ENCODE data around the gene FAM221B.

Gene FAM221B

DNA sequence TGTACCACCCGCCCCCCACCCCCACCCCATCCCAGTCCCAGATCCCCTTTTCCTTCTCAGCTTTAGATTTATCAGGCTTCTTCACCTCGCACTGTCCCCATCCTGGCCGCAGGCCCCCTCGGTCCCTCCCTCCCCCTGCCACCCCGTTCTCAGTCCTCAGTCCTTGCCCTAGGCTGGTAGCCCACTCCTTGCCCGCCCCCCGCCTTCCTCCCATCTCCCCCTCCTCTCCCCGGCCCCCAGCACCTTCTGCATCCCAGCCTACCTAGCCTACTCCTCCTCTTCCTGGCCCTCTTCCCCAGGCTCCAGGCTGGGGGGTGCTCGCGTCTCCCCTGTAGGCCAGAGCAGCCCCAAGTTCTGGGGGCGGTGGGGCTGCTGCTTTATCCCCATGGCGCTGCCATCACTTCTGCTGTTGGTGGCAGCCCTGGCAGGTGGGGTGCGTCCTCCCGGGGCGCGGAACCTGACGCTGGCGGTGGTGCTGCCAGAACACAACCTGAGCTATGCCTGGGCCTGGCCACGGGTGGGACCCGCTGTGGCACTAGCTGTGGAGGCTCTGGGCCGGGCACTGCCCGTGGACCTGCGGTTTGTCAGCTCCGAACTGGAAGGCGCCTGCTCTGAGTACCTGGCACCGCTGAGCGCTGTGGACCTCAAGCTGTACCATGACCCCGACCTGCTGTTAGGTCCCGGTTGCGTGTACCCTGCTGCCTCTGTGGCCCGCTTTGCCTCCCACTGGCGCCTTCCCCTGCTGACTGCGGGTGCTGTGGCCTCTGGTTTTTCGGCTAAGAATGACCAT lies 36.3 kb downstream of the FAM221B start:
- DNase-seq (ENCODE audit: low read depth, low spot score), result no peak

DNA sequence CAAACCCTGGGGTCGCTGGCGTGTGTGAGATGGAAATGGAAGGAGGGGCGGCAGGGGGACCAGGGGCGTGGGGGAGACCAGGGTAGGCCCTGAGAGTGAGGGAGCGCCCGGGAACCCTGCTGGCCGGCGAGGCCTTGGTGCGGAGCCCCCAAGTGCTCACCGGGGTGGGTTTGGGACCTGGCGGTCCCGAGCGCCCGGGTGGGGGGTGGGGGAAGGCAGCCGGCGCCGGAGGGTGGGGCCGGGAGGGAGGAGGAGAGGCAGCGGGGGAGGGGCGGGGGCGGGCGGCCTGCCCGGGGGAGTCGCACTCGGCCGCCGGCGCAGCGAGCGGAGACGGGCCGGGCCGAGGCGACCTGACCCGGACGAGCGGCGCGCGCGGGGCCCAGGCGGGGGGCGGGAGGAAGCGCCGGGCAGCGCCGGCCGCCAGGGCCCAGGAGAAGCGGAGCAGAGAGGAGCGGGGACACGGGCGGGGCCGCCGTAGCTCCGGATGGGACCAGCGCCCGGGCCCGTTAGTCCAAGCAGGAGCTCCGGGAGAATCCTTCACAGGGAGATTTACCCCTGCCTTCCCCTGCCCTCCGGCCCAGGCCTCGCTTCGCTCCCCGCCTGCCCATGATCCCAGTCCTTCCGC lies 37.1 kb downstream of the FAM221B start, which contains the start of gene NPR2:
Gene NPR2 (plus strand): TSS at position 295 of the 625 bp plus-strand sequence. CDS start 818 bp downstream, outside the sequence.
- no peak for DNase-seq (ENCODE audit: low read depth, low spot score)

DNA sequence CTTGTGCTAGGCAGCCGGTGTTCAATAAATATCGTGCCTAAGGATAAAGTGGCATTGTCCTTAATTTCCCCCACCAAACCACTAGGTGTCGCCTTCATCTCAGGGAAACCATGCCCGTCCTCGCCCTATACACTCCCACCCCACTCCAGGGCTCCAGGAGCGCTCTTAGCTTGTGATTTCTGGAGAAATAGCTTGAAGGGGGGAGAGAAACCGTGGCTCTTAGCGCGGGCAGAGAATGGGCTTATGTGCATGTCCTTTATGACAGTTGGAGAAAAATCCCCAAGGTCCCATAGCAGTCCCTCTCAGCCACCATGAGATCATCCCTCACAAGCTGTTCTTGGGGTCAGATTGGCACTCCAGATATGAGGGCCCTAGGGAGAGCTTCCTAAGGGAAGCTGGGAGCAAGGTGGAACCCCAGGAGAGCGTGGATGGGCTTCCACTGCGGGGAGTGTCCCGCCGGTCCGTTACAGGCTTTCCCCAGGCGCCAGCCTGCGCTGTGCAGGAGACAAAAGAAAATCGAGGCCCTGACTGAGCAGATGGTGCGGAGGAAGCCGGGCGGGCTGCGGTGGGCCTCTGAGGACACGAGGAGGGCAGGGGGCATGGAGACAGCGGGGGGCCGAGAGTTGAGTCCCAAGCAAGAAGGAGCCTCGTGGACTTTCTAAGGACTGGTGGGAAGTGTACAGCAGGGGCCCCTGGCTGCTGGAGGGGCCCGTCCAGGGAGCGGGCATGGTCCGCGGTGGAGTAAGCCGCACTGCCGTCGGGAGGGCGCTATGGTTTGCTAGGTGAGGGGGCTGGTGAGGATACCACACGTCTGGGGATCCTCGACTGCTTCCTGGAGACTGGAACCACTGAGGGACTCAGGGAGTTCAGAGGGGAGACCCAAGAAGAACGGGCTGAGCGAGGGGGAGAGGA lies 37.9 kb downstream of the FAM221B start:
- peak; percentile 42 for DNase-seq (ENCODE audit: low read depth, low spot score)

DNA sequence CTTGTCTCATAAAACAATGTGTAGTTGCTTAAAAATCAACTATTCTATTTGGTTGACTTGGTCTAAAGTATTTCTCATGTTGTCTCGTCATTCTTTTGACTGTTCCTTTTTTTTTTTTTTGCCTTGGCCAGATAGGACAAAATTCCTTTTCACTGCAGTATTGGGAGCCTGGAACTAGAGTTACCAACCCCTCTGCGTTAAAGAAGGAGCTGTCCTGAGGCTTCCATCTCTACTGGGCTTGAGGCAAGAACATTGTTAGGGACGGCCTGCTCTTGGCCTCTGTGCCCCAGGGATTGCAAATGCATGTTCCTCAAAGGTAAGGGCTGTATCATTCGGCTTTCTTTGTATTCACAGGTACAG lies 38.5 kb downstream of the FAM221B start:
- no peak for DNase-seq (ENCODE audit: low read depth, low spot score)

DNA sequence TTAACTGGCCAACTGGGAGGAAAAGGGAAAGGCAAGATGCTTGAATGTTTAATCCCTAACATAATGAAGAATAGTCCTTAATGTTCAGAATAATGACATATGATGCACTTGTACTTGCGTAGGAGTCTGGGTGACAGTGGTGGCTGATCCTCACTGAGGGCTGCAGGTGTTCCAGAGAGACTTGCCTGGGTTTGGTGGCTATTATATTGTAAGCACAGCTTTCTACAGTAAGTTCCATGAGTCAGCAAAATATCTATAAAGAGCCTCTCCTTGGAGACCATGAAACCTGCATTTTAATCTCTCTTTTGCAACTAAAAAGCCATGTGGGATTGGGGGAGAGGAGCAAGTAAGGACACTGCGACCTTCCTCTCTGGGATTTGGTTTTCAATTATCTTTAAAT lies 39.0 kb downstream of the FAM221B start:
- no peak for DNase-seq (ENCODE audit: low read depth, low spot score)

DNA sequence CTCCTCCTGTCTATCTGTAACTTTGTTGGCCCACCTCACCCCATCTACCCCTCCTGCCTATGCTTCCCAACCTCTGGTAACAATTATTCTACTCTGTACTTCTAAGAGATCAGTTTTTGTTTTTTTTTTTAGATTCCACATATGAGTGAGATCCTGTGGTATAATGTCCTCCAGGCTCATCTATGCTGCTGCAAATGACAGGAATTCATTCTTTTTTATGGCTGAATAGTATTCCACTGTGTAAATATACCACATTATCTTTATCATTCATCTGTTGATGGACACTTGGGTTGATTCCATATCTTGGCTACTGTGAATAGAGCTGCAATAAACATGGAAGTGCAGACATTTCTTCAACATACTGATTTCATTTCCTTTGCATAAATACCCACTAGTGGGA lies 45.1 kb downstream of the FAM221B start:
- no peak for DNase-seq (ENCODE audit: low read depth, low spot score)

DNA sequence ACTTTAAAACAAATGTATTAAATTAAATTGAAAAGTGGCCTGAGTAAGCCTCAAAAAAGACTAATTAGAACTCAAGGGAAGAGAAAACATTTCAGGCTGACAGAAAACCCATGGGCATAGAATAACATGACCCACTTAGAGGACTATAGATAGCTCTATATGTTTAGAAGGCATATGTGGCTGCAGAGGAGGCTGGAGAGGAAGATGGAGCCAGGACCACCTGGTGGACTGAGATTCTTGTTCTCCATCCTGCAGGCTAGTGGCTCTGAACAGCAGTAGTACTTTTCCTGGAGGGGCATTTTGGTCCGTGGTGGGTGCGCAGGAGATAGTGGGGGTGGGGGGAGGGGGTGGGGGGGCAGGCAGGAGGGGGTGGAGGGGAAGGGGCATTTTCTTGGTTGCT lies 47.5 kb downstream of the FAM221B start:
- DNase-seq (ENCODE audit: low read depth, low spot score), result no peak

DNA sequence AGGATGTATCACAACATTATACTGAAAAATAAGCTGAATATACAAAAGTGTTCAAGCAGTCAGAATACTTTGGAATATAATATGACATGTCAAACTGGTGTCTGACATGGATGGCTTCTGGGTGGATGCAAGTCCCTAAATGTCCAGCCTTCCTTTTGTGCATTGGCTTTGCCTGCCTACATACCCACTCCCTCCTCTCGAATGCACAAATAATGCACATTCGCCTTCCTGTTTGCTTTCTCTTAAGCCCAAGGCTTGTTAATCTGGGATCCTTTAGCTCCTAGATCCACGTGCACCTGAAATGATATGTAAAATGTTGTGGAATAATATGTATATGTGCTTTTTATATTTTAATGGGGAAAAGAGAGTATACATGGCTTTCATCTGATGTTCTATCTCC lies 50.0 kb downstream of the FAM221B start:
- DNase-seq (ENCODE audit: low read depth, low spot score), result no peak

DNA sequence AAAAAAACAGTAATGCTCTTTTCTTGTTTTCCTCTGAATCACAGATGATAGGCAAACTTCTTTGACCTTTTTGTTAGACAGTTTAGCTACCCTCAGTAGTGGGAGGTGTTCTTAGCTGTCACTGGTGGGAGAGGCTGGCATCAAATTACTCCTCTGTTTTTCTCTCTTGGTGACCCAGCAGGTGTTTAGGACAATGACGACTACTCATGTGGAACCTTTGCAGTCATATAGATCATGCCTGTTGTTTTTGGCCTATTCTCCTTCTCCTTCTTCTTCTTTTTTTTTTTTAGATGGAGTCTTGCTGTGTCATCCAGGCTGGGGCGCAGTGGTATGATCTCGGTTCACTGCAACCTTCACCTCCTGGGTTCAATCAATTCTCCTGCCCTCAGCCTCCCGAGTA lies 52.5 kb downstream of the FAM221B start:
- no peak for DNase-seq (ENCODE audit: low read depth, low spot score)

DNA sequence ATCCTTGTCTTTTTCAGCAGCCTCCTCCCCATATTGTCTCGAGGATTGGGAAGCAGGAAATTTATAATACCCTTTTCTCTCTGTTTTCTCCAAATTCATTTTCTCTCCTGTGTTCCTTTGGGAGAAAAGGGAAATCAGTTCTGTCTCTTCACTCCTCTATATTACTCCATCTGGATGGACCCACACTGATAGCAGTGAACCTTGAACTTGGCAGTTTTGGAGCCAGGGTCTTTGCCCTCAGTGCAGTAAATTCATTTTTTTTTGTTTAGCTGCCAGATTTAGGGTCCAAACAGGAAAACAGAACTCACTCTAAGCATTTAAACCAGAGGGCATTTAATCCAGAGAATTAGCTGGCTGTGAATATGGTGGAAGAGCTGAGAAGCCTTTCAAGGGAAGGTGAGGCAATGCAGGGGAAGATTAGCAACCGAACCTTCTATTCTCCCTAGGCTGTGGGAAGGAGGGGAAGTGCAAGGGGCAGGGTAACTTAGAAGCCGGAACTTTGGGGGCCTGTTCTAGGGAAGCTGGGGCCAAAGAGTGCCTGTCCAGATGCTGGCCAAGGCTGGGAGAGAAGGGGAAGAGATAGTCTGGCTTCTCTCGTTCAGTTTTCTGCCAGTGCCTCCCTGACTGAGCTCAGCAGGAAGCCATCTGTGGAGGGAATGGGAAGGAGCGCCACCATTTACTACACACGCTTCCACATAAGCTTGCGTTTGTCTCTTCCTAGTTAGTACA lies 53.5 kb downstream of the FAM221B start:
- DNase-seq (ENCODE audit: low read depth, low spot score), result no peak

DNA sequence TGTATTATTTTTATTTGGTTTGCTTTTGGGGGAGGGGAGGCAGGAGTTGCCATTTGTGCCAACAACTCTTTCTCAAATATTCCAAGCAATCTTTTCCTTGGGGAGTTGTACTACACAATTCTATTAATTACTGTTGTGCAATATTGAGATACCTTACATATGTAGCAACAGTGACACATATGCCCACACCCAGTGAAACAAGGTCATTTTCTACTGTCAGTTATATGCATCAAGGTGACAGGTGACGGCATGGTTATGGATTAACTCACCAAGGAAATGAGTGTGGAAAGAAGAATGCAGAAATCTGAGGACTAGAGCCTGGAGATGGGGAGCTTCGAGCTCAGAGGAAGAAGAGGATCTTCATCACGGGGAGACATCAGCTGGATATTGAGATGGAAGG lies 56.6 kb downstream of the FAM221B start:
- DNase-seq (ENCODE audit: low read depth, low spot score), result no peak

DNA sequence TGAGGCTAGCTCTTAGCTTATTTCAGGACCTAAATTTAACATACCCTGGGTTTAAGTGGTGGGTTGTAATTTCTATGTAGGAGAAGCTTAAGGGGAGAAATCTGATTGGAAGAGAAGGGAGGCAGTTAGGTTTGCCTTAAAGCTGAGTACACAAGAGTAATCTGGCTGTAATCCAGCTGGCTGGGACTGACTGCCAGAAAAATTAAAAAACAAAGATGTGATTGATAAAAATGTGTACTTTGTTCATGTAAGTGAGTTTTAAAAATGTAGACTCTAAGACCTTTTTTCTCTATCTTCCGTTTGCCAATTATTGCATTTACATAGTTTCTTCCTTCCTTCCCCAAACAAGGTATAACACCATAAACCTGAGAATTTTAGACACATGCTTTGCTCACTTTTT lies 57.0 kb downstream of the FAM221B start:
- no peak for DNase-seq (ENCODE audit: low read depth, low spot score)

DNA sequence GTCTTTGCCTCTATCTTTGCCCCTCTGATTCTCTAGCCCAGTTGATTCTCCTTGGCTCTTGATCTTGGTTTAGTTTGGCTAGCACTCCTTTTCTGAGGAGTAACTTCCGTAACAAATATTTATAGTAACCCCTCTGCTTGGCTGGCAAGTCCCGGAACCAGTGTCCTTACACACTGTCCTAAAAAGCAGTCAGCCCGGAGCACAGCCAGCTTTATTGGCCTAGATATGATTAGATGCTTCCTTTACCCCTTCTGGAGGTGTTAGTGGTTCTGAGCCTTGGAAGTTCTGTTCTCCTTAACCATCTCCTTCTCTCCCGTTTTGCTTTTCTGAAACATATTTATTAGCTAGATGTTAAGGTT lies 57.5 kb downstream of the FAM221B start:
- DNase-seq (ENCODE audit: low read depth, low spot score), result no peak

DNA sequence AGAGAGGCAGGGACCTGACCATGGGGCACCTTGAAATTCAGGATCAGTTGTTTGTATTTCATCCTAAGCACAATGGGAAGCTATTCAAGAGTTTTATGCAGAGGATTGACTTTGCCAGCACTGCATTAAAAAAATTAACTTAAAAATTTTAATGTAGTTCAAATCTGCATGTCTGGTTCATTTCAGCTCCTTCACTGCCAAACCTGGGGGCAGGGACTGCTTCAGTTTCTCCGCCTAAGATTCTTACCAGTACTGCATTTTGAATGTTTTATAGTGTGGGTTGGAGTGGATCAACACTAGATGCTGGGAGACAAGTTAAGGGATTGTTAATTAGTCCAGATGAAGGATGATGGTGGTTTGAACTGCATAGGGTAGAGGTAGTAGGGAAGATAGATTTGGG lies 58.8 kb downstream of the FAM221B start:
- DNase-seq (ENCODE audit: low read depth, low spot score), result no peak

DNA sequence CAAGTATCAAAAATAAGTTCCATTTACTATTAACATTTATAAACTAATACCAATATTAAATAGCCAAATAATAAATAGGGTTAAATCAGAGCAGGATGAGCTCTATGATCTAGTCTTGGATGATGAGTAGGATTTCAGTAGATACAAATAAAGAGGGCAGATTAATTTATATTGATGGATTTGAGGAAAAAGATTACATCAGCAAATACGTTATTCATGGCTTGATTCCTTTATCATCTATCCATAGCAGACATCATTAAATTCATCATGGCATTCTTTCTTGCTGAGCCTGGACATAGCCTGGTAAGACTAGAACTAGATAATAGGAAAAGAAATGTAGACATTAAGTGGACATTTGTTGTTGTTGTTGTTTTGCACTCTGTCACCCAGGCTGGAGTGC lies 61.1 kb downstream of the FAM221B start:
- DNase-seq (ENCODE audit: low read depth, low spot score), result no peak

DNA sequence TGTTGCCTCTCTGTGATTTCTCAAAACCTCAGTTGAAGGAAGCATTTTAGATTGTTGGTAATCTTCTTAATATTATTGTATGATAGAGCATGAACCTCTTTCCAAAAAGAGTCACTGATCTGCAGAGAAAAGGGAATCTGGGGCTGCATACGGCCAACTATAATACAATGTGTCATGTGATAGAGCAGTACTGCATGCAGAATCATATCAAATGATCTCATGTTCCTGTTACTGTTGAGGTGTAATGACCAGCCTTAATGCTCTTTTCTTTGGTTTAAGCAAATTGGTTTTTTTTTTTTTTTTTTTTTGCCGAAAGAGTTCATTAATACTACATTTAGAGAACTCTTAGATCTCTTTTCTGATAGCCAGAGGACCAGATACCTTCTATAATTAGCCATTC lies 61.5 kb downstream of the FAM221B start:
- DNase-seq (ENCODE audit: low read depth, low spot score), result no peak
